ENCODE data around the gene PTPRD.

Gene PTPRD

GRCh38 chr9:9998491-9999287 is 614.1 kb downstream of the PTPRD start:
- H3K4me3 ChIP-seq (ENCODE audit: low read depth, low read length), result no peak overlapping the region
- TF ChIP-seq, protein P1, sequence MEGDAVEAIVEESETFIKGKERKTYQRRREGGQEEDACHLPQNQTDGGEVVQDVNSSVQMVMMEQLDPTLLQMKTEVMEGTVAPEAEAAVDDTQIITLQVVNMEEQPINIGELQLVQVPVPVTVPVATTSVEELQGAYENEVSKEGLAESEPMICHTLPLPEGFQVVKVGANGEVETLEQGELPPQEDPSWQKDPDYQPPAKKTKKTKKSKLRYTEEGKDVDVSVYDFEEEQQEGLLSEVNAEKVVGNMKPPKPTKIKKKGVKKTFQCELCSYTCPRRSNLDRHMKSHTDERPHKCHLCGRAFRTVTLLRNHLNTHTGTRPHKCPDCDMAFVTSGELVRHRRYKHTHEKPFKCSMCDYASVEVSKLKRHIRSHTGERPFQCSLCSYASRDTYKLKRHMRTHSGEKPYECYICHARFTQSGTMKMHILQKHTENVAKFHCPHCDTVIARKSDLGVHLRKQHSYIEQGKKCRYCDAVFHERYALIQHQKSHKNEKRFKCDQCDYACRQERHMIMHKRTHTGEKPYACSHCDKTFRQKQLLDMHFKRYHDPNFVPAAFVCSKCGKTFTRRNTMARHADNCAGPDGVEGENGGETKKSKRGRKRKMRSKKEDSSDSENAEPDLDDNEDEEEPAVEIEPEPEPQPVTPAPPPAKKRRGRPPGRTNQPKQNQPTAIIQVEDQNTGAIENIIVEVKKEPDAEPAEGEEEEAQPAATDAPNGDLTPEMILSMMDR (IDR thresholded peaks at IDR 0.05; ENCODE audit: insufficient read depth, low read depth, low read length, missing control alignments), result peak; percentile 14
- DNase-seq (ENCODE audit: low read depth), result peak; percentile 7

DNA sequence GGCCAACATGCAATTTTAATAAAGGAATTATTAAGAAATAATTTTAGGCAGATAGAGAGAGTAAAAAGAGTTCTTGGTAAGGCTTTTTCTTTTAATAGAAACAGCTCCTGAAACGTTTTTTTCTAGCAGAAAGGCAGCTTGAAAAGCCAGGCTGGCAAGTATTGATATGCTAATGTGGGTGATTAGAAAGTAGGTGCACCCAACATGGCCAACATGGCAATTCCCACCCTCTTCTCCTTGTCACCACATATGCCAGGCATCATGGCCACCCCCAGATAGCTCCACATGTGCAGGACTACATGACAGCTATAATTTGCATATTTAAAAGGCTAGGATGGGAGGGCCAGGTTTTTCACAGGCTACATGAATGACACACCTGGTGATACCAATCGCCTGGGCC is 615.2 kb downstream of the PTPRD start:
- DNase-seq (ENCODE audit: low read depth), result no peak
- no peak overlapping the region for H3K4me3 ChIP-seq (ENCODE audit: low read depth, low read length)
- TF ChIP-seq, protein P1 (IDR thresholded peaks at IDR 0.05; ENCODE audit: insufficient read depth, low read depth, low read length, missing control alignments), result no peak

GRCh38 chr9:9996259-9996658 is 616.5 kb downstream of the PTPRD start:
- TF ChIP-seq, protein P1 (IDR thresholded peaks at IDR 0.05; ENCODE audit: insufficient read depth, low read depth, low read length, missing control alignments), result no peak
- no peak for DNase-seq (ENCODE audit: low read depth)
- no peak overlapping the region for H3K4me3 ChIP-seq (ENCODE audit: low read depth, low read length)

DNA sequence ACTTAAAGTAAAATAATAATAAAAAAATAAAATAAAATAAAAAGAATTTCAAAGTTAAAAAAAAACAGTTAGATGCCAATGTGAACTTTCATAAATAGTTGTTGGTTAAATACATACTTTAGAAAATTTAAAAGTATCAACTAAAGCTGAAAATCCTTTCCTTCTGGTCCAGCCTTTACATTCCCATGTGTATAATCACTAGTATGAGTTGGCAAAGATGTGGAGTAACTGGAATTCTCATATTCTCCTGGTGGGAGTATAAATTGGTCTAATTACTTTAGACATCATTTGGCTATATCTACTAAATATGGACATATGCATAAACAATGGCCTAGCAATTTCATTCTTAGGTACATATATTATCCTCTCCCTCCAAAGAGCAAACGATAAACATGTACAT is 619.9 kb downstream of the PTPRD start:
- no peak overlapping the region for H3K4me3 ChIP-seq (ENCODE audit: low read depth, low read length)
- TF ChIP-seq, protein P1 (IDR thresholded peaks at IDR 0.05; ENCODE audit: insufficient read depth, low read depth, low read length, missing control alignments), result no peak
- no peak for DNase-seq (ENCODE audit: low read depth)

DNA sequence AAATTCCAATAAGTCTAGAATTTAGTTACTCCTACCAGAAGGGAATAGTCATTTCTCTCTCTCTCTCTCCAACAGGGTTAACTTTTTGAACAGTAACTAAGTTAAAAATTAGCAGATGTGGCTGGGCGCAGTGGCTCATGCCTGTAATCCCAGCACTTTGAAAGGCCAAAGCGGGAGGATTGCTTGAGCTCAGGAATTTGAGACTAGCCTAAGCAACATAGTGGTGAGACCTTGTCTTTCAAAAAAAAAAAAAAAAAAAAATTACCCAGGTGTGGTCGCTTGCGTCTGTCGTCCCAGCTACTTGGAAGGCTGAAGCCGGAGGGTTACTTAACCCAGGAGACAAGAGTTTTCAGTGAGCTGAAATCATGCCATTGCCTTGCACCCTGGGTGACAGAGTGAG is 639.7 kb downstream of the PTPRD start:
- TF ChIP-seq, protein P1 (IDR thresholded peaks at IDR 0.05; ENCODE audit: insufficient read depth, low read depth, low read length, missing control alignments), result no peak
- no peak for DNase-seq (ENCODE audit: low read depth)
- no peak overlapping the region for H3K4me3 ChIP-seq (ENCODE audit: low read depth, low read length)

GRCh38 chr9:9970514-9970913 is 642.3 kb downstream of the PTPRD start:
- TF ChIP-seq, protein P1 (IDR thresholded peaks at IDR 0.05; ENCODE audit: insufficient read depth, low read depth, low read length, missing control alignments), result no peak
- DNase-seq (ENCODE audit: low read depth), result no peak
- no peak overlapping the region for H3K4me3 ChIP-seq (ENCODE audit: low read depth, low read length)

DNA sequence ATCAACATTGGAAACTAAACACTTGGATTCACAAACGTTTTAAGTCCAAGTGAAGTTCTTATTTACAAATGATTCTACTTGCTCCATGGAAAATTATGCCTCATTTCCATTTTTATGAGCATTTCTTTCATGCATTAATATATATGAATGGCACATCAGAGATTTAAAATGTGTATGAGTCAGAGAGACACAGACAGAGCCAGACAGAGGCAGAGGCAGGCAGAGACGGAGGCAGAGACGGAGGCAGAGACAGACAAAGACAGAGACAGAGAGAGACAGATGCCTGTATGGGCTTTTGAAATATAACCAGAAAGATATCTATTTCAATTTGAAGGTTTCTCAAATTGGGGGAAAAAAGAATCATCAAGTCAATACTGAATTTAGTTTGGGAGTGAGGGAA is 649.0 kb downstream of the PTPRD start:
- DNase-seq (ENCODE audit: low read depth), result no peak

More for the DNA sequence above, 649.0 kb downstream of the PTPRD start:
- TF ChIP-seq, protein P1 (IDR thresholded peaks at IDR 0.05; ENCODE audit: insufficient read depth, low read depth, low read length, missing control alignments), result no peak
- H3K4me3 ChIP-seq (ENCODE audit: low read depth, low read length), result no peak overlapping the region
